ENCODE data around the gene CFAP99.

GRCh38 chr4:2419814-2420213, 1.1 kb downstream of the CFAP99 start:
- TF ChIP-seq CTCF (IDR thresholded peaks at IDR 0.05 in 4 of 5, conservative IDR thresholded peaks at IDR 0.05 in 1 of 5) (no peak), POLR2A (IDR thresholded peaks at IDR 0.05) (no peak)
